Tibial artery (tissue), 4 donors: Measurements from ENCODE around the gene TK1.
"Not testable (repeated sequence)": the region's sequence is repeated elsewhere in the genome, so short reads cannot be mapped to it uniquely, and the experiment has no call there.

Source experiments
- DNase-seq, 2 donors: peaks; one replicate each; pipeline ENCODE4 v3.0.0-alpha.2; 2019
- H3K27ac ChIP-seq, 2 donors: fragments of 200-600 bp; sonication (generic) in 1 of 2; 1 replicate in 1 of 2; 2 replicates in 1 of 2; pipeline ENCODE4 v1.5.1; 2018 to 2019; ENCODE audit warnings: mild to moderate bottlenecking in 1 of 2
- H3K27me3 ChIP-seq, 2 donors: fragments of 200-600 bp; sonication (generic) in 1 of 2; one replicate each; pipeline versions ENCODE4 v1.5.1 to v1.6.0; 2016 to 2019
- H3K36me3 ChIP-seq, 3 donors: fragments of 200-600 bp; sonication (generic) in 2 of 3; one replicate each; pipeline ENCODE4 v1.5.1; 2016 to 2019; ENCODE audit warnings: mild to moderate bottlenecking in 2 of 3
- H3K4me1 ChIP-seq, 4 donors: fragments of 200-600 bp; sonication (generic) in 2 of 4; 1 replicate in 3 of 4; 2 replicates in 1 of 4; pipeline ENCODE4 v1.5.1; 2016 to 2019
- H3K4me3 ChIP-seq, 2 donors: fragments of 200-600 bp; sonication (generic) in 1 of 2; 1 replicate in 1 of 2; 2 replicates in 1 of 2; pipeline ENCODE4 v1.5.1; 2018 to 2019; ENCODE audit warnings: mild to moderate bottlenecking in 2 of 2
- H3K9me3 ChIP-seq, 3 donors: fragments of 200-600 bp; sonication (generic) in 1 of 3; one replicate each; pipeline ENCODE4 v1.5.1; 2016 to 2019
- CTCF ChIP-seq, 2 experiments: fragments of 200-600 bp in 1 of 2; fragments of 450-650 bp in 1 of 2; IDR thresholded peaks; one replicate each; pipeline ENCODE4 v1.5.1; 2017 to 2019; ENCODE audit warnings: antibody characterized with exemption in 2 of 2, mild to moderate bottlenecking in 1 of 2, moderate library complexity in 1 of 2
- intact Hi-C: fragments of 100-400 bp; cut with DNase I; formaldehyde crosslinking; loops from one replicate; pipeline ENCODE4 v1.15.0; 2023; ENCODE audit warnings: low total_unique reads

Gene TK1

GRCh38 chr17:78186692-78187595 is at the start of gene TK1, which contains the start of gene AFMID:
TK1 (minus strand) TSS chr17:78187052; CDS start chr17:78186994, 58 bp downstream.
AFMID (plus strand) TSS chr17:78187362; CDS start chr17:78187371, 9 bp downstream.
- no peaks in the 10 kb centered on the region for H3K27me3 ChIP-seq
- peak; percentile 91 to 97 for DNase-seq
- H3K9me3 ChIP-seq: no peaks in the 10 kb centered on the region
- H3K36me3 ChIP-seq: peaks cover 0 to 17% (median 9%) of the 10 kb centered on the region in 3 donors
- H3K27ac ChIP-seq: peak within 1 kb of the TSS; percentile 36 to 53
- TF ChIP-seq CTCF (IDR thresholded peaks at IDR 0.05): peak; percentile 77 to 92
- H3K4me3 ChIP-seq: peak within 1 kb of the TSS; percentile 43 to 54
- peaks cover 0 to 20% (median 12%) of the 10 kb centered on the region in 4 donors for H3K4me1 ChIP-seq
- intact Hi-C loops: no loop called here

- peaks cover 0 to 39% of the 10 kb centered on the region in 2 donors for H3K27me3 ChIP-seq
- no peak for TF ChIP-seq CTCF (IDR thresholded peaks at IDR 0.05)
- intact Hi-C loops: no loop called here
These were observed 49.0 kb upstream of the TK1 start for GRCh38 chr17:78235885-78236284.

GRCh38 chr17:78235022-78235421 is 48.2 kb upstream of the TK1 start:
- H3K9me3 ChIP-seq, DNase-seq, intact Hi-C loops, H3K27ac ChIP-seq, H3K4me3 ChIP-seq, H3K36me3 ChIP-seq, H3K4me1 ChIP-seq: not testable (repeated sequence)
- peaks cover 0 to 47% of the 10 kb centered on the region in 2 donors for H3K27me3 ChIP-seq

More at GRCh38 chr17:78235885-78236284, 49.0 kb upstream of the TK1 start:
- H3K9me3 ChIP-seq: no peaks in the 10 kb centered on the region
- H3K27ac ChIP-seq: no peak overlapping the region
- no peaks in the 10 kb centered on the region for H3K36me3 ChIP-seq
- no peak overlapping the region for H3K4me3 ChIP-seq
- H3K4me1 ChIP-seq: peaks cover 0 to 8% (median 2%) of the 10 kb centered on the region in 4 donors
- DNase-seq: no peak

- DNase-seq: no peak
- no peaks in the 10 kb centered on the region for H3K9me3 ChIP-seq
- H3K4me1 ChIP-seq: peaks cover 0 to 8% (median 2%) of the 10 kb centered on the region in 4 donors
- no peak for TF ChIP-seq CTCF (IDR thresholded peaks at IDR 0.05)
- no peak overlapping the region for H3K27ac ChIP-seq
- H3K27me3 ChIP-seq: peaks cover 0 to 49% of the 10 kb centered on the region in 2 donors
- intact Hi-C loops: no loop called here
- no peaks in the 10 kb centered on the region for H3K36me3 ChIP-seq
- H3K4me3 ChIP-seq: no peak overlapping the region
These were observed 47.5 kb upstream of the TK1 start for GRCh38 chr17:78234261-78234865.

- TF ChIP-seq CTCF (IDR thresholded peaks at IDR 0.05): no peak
These were observed 46.8 kb upstream of the TK1 start for GRCh38 chr17:78233678-78234077.

GRCh38 chr17:78232859-78233173 is 46.0 kb upstream of the TK1 start:
- H3K27ac ChIP-seq: no peak overlapping the region
- TF ChIP-seq CTCF (IDR thresholded peaks at IDR 0.05): no peak
- H3K36me3 ChIP-seq: no peaks in the 10 kb centered on the region
- no peak overlapping the region for H3K4me3 ChIP-seq
- intact Hi-C loops: no loop called here
- peaks cover 0 to 49% of the 10 kb centered on the region in 2 donors for H3K27me3 ChIP-seq
- H3K4me1 ChIP-seq: peaks cover 0 to 8% (median 2%) of the 10 kb centered on the region in 4 donors
- no peak for DNase-seq
- H3K9me3 ChIP-seq: no peaks in the 10 kb centered on the region

More at GRCh38 chr17:78233678-78234077, 46.8 kb upstream of the TK1 start:
- DNase-seq: no peak
- H3K4me3 ChIP-seq: no peak overlapping the region
- peaks cover 0 to 49% of the 10 kb centered on the region in 2 donors for H3K27me3 ChIP-seq
- no peaks in the 10 kb centered on the region for H3K9me3 ChIP-seq
- intact Hi-C loops: no loop called here
- no peaks in the 10 kb centered on the region for H3K36me3 ChIP-seq
- H3K27ac ChIP-seq: no peak overlapping the region
- H3K4me1 ChIP-seq: peaks cover 0 to 8% (median 2%) of the 10 kb centered on the region in 4 donors
